Activated B cell treated with CpG ODN at 0.5 μM for 24 hours (primary cell): Measurements from ENCODE around the gene DLGAP1. TPM values are rescaled to one million over a fixed set of nuclear protein-coding genes. Genes with fewer than 3 reads are reported as not detected.

Source experiments
- ATAC-seq: fragments of 200-7000 bp; cut with Tn5 transposase; one replicate; pipeline ENCODE4 v1.10.0; 2021; ENCODE audit warnings: low read depth, mild to moderate bottlenecking, moderate library complexity
- CTCF ChIA-PET: fragments of 350-600 bp; sonication (Branson Sonifier 250); formaldehyde crosslinking; loops from one replicate; lab custom pipeline; 2021; ENCODE audit warnings: antibody characterized with exemption; lab: Charles Lee
- POLR2A ChIA-PET: fragments of 350-600 bp; sonication (Branson Sonifier 250); formaldehyde crosslinking; loops from one replicate; lab custom pipeline; 2021; ENCODE audit warnings: antibody characterized with exemption; lab: Charles Lee
- DNase-seq: peaks from one replicate; pipeline ENCODE4 v3.0.0; 2022
- H3K27ac Mint-ChIP-seq: one replicate; pipeline ENCODE4 v1.8.0; 2020; ENCODE audit warnings: mixed read lengths
- H3K27me3 Mint-ChIP-seq: one replicate; pipeline ENCODE4 v1.8.0; 2021; ENCODE audit warnings: mixed read lengths
- H3K36me3 Mint-ChIP-seq: one replicate; pipeline ENCODE4 v1.8.0; 2021; ENCODE audit warnings: low read depth, mixed read lengths
- H3K4me1 Mint-ChIP-seq: one replicate; pipeline ENCODE4 v1.8.0; 2021; ENCODE audit warnings: mixed read lengths
- H3K4me3 Mint-ChIP-seq: one replicate; pipeline ENCODE4 v1.8.0; 2020; ENCODE audit warnings: mild to moderate bottlenecking, mixed read lengths
- H3K9me3 Mint-ChIP-seq: one replicate; pipeline ENCODE4 v1.8.0; 2020; ENCODE audit warnings: mixed read lengths
- intact Hi-C: fragments of 100-400 bp; cut with micrococcal nuclease; formaldehyde crosslinking; loops from one replicate; pipeline ENCODE4 v1.15.1; 2024
- total RNA-seq: library from RNA; stranded (reverse); gene quantifications from 2 replicates; pipeline ENCODE4 v1.2.3, GENCODE V29; 2022
- TF ChIP-seq, protein P1 (sequence below): fragments of 200-600 bp; IDR thresholded peaks from one replicate; pipeline ENCODE4 v1.8.0; 2022; ENCODE audit warnings: antibody characterized with exemption, mild to moderate bottlenecking

Gene DLGAP1
- total RNA-seq, 1 donor from 2014 or later = 0.18 TPM

DNA sequence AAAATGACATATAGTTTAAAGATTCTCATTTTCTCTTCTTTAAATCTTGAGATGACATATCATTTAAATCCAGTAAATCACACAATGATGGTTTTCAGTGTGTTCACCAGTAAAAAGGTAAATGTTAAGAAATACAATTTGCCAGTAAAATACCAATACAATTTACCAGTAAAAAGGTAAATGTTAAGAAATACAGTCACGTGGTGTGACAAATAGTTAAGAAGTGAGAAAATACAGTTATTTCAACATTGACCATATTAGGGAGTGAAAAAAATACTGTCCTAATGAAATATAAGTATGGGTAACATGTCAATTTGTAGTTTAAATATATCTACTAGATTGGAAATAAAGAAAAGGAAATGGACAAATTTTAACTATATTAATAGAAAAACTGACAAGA lies 80.5 kb downstream of the DLGAP1 start:
- Mint-ChIP-seq H3K36me3 (no peaks in the 10 kb centered on the region), H3K27ac (no peak overlapping the region), H3K4me3 (no peak overlapping the region), H3K27me3 (no peaks in the 10 kb centered on the region), H3K4me1 (no peaks in the 10 kb centered on the region), H3K9me3 (peaks cover 2% of the 10 kb centered on the region)
- ATAC-seq = no peak
- intact Hi-C loops = no loop called here
- TF ChIP-seq, protein P1, sequence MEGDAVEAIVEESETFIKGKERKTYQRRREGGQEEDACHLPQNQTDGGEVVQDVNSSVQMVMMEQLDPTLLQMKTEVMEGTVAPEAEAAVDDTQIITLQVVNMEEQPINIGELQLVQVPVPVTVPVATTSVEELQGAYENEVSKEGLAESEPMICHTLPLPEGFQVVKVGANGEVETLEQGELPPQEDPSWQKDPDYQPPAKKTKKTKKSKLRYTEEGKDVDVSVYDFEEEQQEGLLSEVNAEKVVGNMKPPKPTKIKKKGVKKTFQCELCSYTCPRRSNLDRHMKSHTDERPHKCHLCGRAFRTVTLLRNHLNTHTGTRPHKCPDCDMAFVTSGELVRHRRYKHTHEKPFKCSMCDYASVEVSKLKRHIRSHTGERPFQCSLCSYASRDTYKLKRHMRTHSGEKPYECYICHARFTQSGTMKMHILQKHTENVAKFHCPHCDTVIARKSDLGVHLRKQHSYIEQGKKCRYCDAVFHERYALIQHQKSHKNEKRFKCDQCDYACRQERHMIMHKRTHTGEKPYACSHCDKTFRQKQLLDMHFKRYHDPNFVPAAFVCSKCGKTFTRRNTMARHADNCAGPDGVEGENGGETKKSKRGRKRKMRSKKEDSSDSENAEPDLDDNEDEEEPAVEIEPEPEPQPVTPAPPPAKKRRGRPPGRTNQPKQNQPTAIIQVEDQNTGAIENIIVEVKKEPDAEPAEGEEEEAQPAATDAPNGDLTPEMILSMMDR = no peak
- ChIA-PET CTCF (no interaction called here), POLR2A (no interaction called here)
- no peak for DNase-seq

DNA sequence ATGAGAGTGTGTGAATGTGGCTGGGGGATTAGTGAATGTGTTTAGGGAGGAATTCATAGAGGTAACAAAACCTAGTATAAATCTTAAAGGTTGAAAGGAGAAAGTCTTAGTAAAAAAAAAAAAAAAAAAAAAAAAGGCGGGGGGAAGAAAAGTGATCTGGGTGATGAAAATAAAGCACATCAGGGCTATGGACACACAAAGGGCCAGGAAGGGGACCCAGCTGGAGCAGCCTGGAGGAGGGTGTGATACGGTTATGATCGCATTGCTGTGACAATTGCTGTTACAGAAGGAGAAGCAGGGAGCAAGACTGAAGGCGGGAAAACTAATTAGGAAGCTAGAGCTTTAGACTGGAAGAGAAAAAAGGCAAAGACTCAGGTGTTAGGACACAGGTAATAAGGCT lies 85.4 kb downstream of the DLGAP1 start:
- TF ChIP-seq, protein P1 = no peak
- Mint-ChIP-seq H3K36me3 (no peaks in the 10 kb centered on the region), H3K4me1 (no peaks in the 10 kb centered on the region), H3K4me3 (no peak overlapping the region), H3K27ac (no peak overlapping the region), H3K27me3 (no peaks in the 10 kb centered on the region), H3K9me3 (peaks cover 2% of the 10 kb centered on the region)
- ChIA-PET POLR2A (no interaction called here), CTCF (no interaction called here)
- DNase-seq = no peak
- ATAC-seq = no peak
- intact Hi-C loops = no loop called here

DNA sequence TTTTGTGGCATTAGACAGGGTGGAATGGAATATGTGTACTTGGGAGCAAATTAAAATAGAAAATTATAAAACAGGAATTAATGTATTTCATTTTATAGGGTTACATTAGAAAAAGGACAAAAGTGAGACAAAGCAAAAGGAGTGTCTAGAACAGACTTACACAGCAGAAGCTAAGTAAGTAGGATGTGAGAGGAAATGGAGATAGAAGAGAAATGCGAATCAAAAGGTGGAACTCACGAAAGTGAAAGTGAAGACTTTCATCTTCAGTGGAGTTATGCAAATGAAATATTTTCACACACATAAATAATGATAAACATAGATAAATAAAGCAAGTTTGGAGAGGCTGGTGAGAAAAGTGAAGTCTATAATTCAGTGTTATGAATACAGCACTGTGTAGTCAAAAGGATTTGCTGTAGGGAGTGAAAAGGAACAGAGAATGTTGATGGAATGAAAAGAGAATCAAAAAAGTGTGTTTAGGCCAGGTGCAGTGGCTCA lies 94.8 kb downstream of the DLGAP1 start:
- TF ChIP-seq, protein P1 = no peak
- no peak for DNase-seq
- ChIA-PET CTCF (no interaction called here), POLR2A (no interaction called here)
- H3K27ac Mint-ChIP-seq = no peak overlapping the region
- no peak overlapping the region for H3K4me3 Mint-ChIP-seq
- no peaks in the 10 kb centered on the region for H3K27me3 Mint-ChIP-seq
- H3K4me1 Mint-ChIP-seq = no peaks in the 10 kb centered on the region
- H3K36me3 Mint-ChIP-seq = no peaks in the 10 kb centered on the region
- H3K9me3 Mint-ChIP-seq = peaks cover 8% of the 10 kb centered on the region
- no peak for ATAC-seq
- intact Hi-C loops = no loop called here

DNA sequence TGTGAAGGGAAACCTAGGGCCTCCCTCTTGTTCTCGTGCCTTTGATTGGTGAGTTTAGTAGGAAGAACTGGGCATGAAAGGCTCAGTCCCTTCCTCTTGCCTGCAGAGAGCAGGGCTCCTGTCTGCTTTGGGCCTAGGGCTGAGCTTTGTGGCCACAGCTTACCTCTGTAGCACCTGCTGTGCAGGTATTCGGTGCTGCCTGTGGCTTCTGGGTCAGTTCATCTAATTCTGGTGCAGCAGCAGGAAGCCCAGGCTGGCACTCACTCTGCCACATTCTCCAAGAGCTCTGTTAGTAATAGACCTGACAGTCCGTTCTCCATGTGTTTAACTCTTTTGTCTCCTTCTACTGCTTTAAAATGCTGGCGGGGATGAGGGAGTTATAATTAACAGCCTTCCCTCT lies 96.5 kb downstream of the DLGAP1 start:
- TF ChIP-seq, protein P1 = no peak
- no peaks in the 10 kb centered on the region for H3K4me1 Mint-ChIP-seq
- no peaks in the 10 kb centered on the region for H3K27me3 Mint-ChIP-seq
- ATAC-seq (no peak), DNase-seq (no peak)
- ChIA-PET CTCF (no interaction called here), POLR2A (no interaction called here)
- no peaks in the 10 kb centered on the region for H3K36me3 Mint-ChIP-seq
- no peak overlapping the region for H3K4me3 Mint-ChIP-seq
- intact Hi-C loops = no loop called here
- H3K27ac Mint-ChIP-seq = no peak overlapping the region
- peaks cover 5% of the 10 kb centered on the region for H3K9me3 Mint-ChIP-seq

DNA sequence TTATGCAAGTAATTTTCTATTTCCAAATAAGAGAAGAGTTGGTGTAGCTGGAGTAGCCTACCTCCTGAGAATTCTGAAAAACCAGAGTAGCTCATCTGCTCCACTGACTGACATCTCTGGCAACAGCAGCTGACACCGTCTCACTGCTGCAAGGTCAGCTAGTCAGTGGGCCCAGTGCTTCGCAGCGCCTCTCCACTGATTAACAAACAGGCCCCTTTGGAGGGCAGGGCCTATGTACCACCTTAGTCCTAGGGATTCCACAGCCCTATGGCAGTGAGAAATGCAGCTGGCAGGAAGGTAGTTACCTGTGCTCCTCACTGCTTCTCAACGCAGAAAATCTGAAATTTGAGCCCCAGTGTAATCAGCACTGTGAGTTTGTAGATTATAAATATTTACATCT lies 97.5 kb downstream of the DLGAP1 start:
- ChIA-PET CTCF (no interaction called here), POLR2A (no interaction called here)
- Mint-ChIP-seq H3K4me1 (no peaks in the 10 kb centered on the region), H3K9me3 (peaks cover 5% of the 10 kb centered on the region), H3K27ac (no peak overlapping the region), H3K36me3 (no peaks in the 10 kb centered on the region), H3K4me3 (no peak overlapping the region), H3K27me3 (no peaks in the 10 kb centered on the region)
- DNase-seq (no peak), ATAC-seq (no peak)
- intact Hi-C loops = no loop called here
- TF ChIP-seq, protein P1 = no peak
